GM23338 (cell line): ENCODE data around the gene SLC25A26.

ENCODE experiments used
- CREB1 ChIP-seq: fragments of 250-450 bp; sonication (Bioruptor Pico); IDR thresholded peaks from 2 replicates; pipeline ENCODE4 v1.5.0; 2020; ENCODE audit warnings: low read depth, mild to moderate bottlenecking, moderate library complexity
- EZH2 ChIP-seq: fragments of 200-600 bp; sonication (generic); IDR thresholded peaks from one replicate; pipeline ENCODE4 v1.8.0; 2017; ENCODE audit warnings: antibody characterized with exemption, mild to moderate bottlenecking, low read depth; ENCODE audit not compliant: unreplicated experiment
- EZH2phosphoT487 ChIP-seq: fragments of 200-600 bp; sonication (generic); IDR thresholded peaks from one replicate; pipeline ENCODE4 v1.8.1; 2018; ENCODE audit warnings: antibody characterized with exemption; ENCODE audit not compliant: unreplicated experiment
- JUNB ChIP-seq: IDR thresholded peaks from one replicate; pipeline ENCODE4 v1.6.1; 2016; ENCODE audit warnings: antibody characterized with exemption; ENCODE audit not compliant: unreplicated experiment
- NANOG ChIP-seq: IDR thresholded peaks from 2 replicates; pipeline ENCODE4 v1.6.1; 2016; ENCODE audit warnings: antibody characterized with exemption, borderline replicate concordance
- POLR2AphosphoS5 ChIP-seq: IDR thresholded peaks from 2 replicates; pipeline ENCODE4 v1.6.1; 2016; ENCODE audit warnings: antibody characterized with exemption, low read depth
- ZNF114 ChIP-seq: fragments of 250-450 bp; sonication (Bioruptor Pico); IDR thresholded peaks from 2 replicates; pipeline ENCODE4 v1.5.0; 2020; ENCODE audit warnings: mild to moderate bottlenecking, moderate library complexity
- ZNF331 ChIP-seq: fragments of 250-450 bp; sonication (Bioruptor Pico); IDR thresholded peaks from 2 replicates; pipeline ENCODE4 v1.5.0; 2020; ENCODE audit warnings: low read depth, mild to moderate bottlenecking, moderate library complexity
- TF ChIP-seq, protein P1 (sequence below), 2 experiments: fragments of 200-600 bp in 1 of 2; sonication (generic) in 1 of 2; conservative IDR thresholded peaks; 2 replicates each; pipeline versions ENCODE4 v1.5.1 to v1.6.1; 2016 to 2017; ENCODE audit warnings: antibody characterized with exemption in 2 of 2, low read depth in 2 of 2, mild to moderate bottlenecking in 2 of 2, moderate library complexity in 1 of 2
- TF ChIP-seq, protein P2 (sequence below): IDR thresholded peaks from 2 replicates; pipeline ENCODE4 v1.6.1; 2016; ENCODE audit warnings: antibody characterized with exemption
- TF ChIP-seq, protein P3 (sequence below): IDR thresholded peaks from one replicate; pipeline ENCODE4 v1.6.1; 2018; ENCODE audit warnings: antibody characterized with exemption; ENCODE audit not compliant: unreplicated experiment

DNA sequence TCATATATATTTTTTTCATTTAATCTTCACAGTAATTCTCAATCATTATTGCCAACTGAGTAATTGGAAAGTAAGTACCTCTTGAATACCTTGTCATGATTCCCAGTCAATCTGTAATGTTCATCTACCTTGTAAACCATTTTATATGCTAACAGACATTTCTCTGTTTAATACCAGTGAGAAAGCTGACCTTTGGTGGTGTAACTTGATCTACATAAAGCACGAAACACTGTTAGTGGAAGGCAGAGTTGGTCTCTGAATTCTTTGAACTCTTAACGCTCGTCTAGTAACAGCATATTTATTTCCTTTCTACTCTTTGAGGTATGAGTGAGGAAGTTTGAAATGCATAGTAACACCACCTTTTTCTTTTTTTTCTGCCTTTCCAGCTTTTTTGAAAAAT lies 59.5 kb downstream of the SLC25A26 start:
- no peak for TF ChIP-seq POLR2AphosphoS5
- TF ChIP-seq EZH2 = no peak
- TF ChIP-seq, protein P1, sequence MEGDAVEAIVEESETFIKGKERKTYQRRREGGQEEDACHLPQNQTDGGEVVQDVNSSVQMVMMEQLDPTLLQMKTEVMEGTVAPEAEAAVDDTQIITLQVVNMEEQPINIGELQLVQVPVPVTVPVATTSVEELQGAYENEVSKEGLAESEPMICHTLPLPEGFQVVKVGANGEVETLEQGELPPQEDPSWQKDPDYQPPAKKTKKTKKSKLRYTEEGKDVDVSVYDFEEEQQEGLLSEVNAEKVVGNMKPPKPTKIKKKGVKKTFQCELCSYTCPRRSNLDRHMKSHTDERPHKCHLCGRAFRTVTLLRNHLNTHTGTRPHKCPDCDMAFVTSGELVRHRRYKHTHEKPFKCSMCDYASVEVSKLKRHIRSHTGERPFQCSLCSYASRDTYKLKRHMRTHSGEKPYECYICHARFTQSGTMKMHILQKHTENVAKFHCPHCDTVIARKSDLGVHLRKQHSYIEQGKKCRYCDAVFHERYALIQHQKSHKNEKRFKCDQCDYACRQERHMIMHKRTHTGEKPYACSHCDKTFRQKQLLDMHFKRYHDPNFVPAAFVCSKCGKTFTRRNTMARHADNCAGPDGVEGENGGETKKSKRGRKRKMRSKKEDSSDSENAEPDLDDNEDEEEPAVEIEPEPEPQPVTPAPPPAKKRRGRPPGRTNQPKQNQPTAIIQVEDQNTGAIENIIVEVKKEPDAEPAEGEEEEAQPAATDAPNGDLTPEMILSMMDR (conservative IDR thresholded peaks at IDR 0.05; ENCODE audit: low read depth in 2 of 2) = no peak
- no peak for TF ChIP-seq EZH2phosphoT487
- TF ChIP-seq, protein P2, sequence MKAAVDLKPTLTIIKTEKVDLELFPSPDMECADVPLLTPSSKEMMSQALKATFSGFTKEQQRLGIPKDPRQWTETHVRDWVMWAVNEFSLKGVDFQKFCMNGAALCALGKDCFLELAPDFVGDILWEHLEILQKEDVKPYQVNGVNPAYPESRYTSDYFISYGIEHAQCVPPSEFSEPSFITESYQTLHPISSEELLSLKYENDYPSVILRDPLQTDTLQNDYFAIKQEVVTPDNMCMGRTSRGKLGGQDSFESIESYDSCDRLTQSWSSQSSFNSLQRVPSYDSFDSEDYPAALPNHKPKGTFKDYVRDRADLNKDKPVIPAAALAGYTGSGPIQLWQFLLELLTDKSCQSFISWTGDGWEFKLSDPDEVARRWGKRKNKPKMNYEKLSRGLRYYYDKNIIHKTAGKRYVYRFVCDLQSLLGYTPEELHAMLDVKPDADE = no peak
- no peak for TF ChIP-seq CREB1 (CRISPR knock-in tag)
- TF ChIP-seq, protein P3, sequence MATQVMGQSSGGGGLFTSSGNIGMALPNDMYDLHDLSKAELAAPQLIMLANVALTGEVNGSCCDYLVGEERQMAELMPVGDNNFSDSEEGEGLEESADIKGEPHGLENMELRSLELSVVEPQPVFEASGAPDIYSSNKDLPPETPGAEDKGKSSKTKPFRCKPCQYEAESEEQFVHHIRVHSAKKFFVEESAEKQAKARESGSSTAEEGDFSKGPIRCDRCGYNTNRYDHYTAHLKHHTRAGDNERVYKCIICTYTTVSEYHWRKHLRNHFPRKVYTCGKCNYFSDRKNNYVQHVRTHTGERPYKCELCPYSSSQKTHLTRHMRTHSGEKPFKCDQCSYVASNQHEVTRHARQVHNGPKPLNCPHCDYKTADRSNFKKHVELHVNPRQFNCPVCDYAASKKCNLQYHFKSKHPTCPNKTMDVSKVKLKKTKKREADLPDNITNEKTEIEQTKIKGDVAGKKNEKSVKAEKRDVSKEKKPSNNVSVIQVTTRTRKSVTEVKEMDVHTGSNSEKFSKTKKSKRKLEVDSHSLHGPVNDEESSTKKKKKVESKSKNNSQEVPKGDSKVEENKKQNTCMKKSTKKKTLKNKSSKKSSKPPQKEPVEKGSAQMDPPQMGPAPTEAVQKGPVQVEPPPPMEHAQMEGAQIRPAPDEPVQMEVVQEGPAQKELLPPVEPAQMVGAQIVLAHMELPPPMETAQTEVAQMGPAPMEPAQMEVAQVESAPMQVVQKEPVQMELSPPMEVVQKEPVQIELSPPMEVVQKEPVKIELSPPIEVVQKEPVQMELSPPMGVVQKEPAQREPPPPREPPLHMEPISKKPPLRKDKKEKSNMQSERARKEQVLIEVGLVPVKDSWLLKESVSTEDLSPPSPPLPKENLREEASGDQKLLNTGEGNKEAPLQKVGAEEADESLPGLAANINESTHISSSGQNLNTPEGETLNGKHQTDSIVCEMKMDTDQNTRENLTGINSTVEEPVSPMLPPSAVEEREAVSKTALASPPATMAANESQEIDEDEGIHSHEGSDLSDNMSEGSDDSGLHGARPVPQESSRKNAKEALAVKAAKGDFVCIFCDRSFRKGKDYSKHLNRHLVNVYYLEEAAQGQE = no peak
- no peak for TF ChIP-seq JUNB
- no peak for TF ChIP-seq ZNF114 (CRISPR knock-in tag)
- TF ChIP-seq ZNF331 = no peak
- no peak for TF ChIP-seq NANOG
